Stimulated activated CD8-positive, alpha-beta memory T cell treated with anti-CD3 and anti-CD28 coated beads, Interleukin-7, amount 100 ng/mL, for 4 hours (primary cell): ENCODE data around the gene SIM1.

ENCODE experiments used
- DNase-seq, 2 donors: peaks; one replicate each; pipeline ENCODE4 v3.0.0-alpha.2; 2020; ENCODE audit warnings: low read depth in 2 of 2

SIM1 gene, protein sequence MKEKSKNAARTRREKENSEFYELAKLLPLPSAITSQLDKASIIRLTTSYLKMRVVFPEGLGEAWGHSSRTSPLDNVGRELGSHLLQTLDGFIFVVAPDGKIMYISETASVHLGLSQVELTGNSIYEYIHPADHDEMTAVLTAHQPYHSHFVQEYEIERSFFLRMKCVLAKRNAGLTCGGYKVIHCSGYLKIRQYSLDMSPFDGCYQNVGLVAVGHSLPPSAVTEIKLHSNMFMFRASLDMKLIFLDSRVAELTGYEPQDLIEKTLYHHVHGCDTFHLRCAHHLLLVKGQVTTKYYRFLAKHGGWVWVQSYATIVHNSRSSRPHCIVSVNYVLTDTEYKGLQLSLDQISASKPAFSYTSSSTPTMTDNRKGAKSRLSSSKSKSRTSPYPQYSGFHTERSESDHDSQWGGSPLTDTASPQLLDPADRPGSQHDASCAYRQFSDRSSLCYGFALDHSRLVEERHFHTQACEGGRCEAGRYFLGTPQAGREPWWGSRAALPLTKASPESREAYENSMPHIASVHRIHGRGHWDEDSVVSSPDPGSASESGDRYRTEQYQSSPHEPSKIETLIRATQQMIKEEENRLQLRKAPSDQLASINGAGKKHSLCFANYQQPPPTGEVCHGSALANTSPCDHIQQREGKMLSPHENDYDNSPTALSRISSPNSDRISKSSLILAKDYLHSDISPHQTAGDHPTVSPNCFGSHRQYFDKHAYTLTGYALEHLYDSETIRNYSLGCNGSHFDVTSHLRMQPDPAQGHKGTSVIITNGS

DNA sequence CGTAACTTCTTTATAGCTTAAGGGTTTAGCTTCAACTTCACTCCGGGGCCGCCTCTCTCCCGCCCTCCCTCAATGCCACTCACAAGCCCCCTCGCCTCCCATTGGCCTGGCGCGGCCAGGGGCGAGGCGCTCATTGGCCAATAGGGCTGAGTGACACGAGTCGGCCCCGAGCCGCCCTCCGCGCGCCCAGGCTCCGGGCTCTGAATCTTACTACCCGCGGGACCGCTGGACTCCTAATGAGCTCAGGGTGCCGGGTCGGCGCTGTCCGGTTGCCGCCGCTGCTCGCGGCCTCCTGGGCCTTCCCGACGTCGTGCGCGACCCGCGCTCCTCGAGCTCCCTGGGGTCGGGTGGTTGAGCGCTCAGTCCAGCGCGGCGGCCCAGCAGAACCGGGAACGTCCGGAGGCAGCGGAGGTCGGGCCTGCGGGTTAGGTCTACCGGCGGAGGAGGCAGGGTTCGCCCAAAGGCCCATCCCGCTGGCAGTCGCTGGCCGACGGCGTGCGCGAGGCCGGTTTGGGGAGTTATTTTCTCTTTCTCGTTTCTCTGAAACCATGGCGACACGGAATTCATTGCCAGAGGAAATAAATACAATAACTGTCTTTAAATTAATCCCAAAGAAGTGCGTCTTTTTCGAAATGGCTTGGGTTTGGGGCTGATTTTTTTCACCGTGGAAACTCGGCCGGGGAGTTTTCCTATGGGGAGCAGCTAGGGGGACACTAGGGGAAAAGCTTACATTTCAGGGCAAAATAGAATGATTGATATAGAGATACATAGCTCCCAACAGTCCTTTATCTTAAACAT is at the start of gene SIM1:
SIM1 (minus strand) TSS at position 19 of the 798 bp plus-strand sequence. CDS start 1,453 bp downstream, outside the sequence.
- no peak for DNase-seq

GRCh38 chr6:100512203-100512862 is 47.6 kb upstream of the SIM1 start:
- no peak for DNase-seq

GRCh38 chr6:100509101-100509500 is 44.4 kb upstream of the SIM1 start:
- DNase-seq: no peak

DNA sequence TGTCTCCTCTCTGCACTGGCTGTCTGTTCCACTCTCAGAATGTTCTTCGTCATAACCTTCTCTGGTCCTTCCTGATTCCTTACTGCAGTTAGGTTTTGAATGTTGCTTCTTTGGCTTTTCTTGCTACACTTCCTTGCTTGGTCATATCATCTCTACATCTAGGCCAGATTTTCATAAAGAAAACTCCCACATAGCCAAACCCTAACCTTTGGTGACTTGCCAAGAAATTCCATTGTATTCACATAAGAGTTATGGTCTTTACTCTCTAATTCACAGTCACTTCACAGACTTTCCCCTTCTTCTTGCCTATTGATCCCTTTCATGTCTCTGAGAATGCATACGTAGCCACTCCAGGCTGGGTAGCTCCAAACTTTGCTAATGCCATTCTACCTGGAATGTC is 41.9 kb upstream of the SIM1 start:
- no peak for DNase-seq

DNA sequence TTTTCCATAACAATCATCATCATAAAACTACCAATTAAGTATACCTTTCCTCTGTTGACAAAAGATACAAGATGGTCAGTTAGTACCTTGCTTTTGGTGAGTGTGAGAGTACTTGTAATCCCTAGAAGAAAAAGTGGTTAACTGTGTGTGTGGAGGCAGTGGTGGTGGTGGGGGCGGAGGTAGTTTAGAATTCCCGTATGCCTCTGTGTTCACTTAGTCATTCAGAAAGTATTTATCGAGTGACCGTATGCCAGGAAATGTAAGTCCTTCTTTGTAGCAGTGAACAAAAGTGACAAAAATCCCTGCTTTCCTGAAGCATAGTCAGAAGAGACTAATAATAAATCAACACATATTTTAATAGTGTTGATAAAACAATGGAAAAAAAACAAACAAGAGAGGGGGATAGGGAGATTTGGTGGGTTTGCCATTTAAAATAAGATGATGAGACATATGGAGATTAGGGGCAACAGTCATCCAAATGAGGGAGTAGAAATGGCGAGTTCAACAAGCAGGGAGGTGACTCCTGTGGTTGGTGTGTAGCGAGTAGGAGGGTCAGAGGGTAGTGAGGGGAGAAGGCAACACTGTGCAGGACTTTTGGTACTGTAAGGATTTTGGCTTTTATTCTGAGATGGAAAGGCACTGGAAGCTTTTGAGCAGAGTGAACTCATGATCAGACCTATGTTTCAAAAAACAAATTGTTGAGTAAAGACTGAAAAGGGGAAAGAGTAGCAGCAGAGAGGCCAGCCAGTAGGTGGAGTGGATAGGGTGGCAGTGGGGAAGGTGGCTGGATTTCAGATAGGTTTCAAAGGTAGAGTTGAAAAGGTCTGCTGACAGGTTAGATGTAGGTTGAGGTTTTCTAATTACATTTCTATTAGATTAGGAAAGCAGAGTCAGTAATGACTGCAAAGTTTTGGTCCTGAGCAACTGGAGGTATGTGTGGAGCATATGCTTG is 40.3 kb upstream of the SIM1 start:
- DNase-seq: no peak

DNA sequence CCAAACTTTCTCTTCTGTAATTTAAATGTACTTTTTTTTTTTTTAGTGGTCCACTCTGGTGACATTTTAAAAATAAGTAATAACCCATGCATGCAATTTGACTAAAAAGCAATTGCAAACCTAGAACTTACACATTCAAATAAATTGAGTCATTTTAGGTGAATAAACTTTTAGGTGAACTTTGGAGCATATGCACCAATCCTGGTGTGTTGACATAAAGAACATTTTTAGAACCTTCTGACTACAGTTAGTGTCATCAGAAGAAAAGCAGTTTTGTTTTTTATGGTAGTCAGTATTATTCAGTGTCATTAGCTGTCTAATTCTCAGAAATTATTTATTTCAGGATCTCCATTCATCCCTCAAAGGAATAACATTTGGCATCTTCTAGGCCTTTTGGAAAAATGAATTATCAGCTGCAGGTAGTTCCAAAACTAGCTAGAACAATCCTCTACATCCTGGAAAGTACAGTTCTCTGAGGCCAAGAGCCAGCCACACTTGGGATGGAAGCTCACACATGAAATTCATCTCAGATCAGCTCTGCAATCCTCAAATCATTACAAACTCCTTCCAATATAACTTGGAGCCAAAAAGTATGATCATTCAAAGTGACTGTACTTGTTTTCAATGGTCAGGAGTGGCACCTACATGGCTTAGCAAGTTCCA is 38.5 kb upstream of the SIM1 start:
- no peak for DNase-seq

- DNase-seq: no peak
These were observed 28.6 kb upstream of the SIM1 start for GRCh38 chr6:100493206-100493888.

DNA sequence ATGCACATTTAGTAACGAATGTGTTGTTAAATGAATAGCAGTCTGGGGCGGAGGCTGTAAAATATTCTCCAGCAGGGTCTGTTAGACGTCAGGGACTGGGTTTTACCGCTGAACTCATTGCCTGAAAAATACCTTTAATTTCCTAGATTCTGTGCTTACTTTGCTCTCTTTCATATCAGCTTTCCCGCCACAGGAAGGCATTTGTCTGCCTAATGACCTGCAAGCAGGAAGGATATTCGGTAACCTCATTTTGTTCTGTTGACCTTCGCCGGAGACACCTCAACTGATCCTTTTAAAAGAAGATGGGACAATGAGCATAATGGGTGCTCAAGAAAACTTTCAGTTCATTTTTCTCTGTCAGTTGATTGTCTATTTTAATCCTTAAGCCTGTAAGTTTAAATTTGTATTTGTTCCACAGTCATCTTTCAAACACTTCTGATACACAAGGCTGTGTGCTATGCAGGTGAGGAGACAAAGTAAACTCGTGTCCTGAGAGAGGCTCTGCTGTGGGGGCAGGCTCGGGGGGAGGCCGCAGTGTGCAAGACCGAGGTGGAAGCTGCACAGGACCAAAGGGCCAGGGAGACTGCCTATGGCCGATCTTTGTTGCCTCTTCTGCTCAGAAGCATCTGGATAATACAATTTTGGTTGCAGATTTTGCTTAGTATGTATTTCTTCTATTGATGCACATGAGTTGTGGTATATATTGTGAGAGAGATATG is 27.4 kb upstream of the SIM1 start:
- no peak for DNase-seq

GRCh38 chr6:100490065-100490464 is 25.3 kb upstream of the SIM1 start:
- DNase-seq: no peak

DNA sequence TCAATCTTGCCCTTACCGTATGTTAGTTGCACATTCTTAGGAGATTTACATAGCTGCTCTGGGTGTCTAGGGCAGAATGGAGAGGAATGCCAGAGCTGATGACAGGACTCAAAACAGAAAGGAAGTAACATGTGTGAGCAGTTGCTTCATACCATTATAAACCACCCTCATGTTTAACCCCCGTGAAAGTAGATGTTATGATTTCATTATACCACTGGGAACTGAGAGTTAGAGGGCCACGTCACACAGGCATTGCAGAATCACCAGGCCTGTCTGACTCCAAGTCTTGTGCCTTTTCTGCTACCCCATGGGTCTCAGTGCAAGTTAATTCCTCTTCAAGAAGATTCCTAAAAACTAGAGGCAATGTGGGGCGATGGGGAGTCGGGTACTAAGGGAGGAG is 23.5 kb upstream of the SIM1 start:
- no peak for DNase-seq

DNA sequence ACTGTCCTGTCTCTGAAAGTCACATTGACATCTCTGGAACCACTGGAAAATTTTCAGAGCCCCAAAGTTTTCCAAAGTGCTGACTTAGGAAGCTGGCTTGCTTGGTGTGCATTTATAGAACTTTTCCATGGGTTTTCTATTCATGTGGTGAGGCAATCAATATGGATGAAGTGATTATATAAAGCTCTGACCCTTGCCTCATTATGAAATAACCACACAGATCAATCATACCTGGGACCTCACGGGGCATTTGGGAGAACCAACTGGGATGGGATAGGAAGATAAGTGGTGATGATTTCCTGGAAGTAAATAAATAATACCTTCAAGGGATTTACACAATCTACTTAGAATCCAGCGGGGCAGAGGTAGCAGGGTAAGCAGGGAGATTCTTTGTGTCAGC is 22.9 kb upstream of the SIM1 start:
- DNase-seq: no peak

GRCh38 chr6:100485268-100485667 is 20.5 kb upstream of the SIM1 start:
- DNase-seq: no peak

DNA sequence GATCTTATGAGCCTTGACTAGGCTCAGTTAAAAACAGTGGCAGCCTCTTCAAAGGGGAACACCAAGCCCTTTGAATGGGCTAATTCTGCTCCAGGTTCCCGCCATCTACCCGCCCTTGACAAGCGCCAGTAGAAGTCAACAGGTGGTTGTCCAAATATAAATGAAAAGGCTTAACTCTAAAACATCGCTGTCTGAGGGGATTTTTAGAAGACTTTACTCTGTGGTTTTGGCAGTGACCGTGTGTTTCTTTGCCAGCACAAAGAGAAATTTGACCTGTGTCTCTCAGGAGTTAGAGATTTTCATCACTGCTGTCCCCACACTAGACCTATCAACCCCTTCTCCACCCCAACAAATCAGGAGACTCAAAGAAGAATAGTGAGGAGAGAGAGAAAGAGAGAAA is 19.8 kb upstream of the SIM1 start:
- DNase-seq: no peak

DNA sequence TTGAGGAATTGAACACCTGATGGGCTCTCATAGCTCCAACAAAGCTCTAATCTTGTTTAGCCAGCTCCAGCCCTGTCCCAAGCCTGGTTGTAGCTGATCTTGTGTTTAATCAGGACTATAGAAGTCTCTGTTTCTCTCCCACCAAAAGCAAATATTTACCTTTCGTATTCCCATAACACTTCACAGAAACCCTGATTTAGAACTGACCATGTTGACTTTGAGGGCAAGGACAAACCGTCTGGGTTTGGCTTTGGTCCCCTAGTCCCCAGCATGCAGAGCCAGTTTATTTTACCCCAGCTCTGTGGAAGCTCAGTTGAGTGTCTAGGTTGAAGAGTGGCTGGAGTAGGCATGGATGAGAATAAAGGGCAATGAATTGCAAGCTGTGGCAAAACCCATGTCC is 18.0 kb upstream of the SIM1 start:
- DNase-seq: no peak

- DNase-seq: no peak
These were observed 14.7 kb upstream of the SIM1 start for GRCh38 chr6:100479179-100480035.

GRCh38 chr6:100475554-100476320 is 11.0 kb upstream of the SIM1 start:
- no peak for DNase-seq

GRCh38 chr6:100473182-100473581 is 8.5 kb upstream of the SIM1 start:
- no peak for DNase-seq
